8988T (cell line): ENCODE results near the gene ELK3.

Source experiments
- DNase-seq: peaks from one replicate; pipeline ENCODE4 v3.0.0; 2011

The ELK3 gene

GRCh38 chr12:96260231-96260630 lies 66.1 kb downstream of the ELK3 start:
- no peak for DNase-seq

DNA sequence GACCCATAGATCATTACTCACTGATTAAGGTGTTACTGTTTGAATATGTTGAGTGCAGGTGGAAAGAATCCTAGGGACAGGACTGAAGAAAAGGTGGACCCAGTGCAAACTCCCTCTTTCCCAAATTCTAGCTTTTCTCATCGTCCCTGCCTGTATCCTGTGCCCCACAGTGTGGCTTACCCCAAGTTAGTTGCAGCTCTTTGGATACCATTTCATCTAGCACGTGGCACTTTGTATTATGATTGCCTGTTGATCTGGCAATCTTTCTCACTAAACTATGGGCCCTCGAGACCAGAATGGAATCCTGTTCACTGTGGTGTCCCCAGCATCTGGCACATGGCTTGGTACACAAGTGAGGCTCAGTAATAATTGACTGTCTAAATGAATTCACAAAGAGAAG lies 66.5 kb downstream of the ELK3 start:
- DNase-seq = no peak

- no peak for DNase-seq
These were observed 67.4 kb downstream of the ELK3 start for GRCh38 chr12:96261557-96261956.

- no peak for DNase-seq
These were observed 69.3 kb downstream of the ELK3 start for GRCh38 chr12:96263449-96263902.

- DNase-seq = no peak
These were observed 71.2 kb downstream of the ELK3 start for GRCh38 chr12:96265400-96265799.

DNA sequence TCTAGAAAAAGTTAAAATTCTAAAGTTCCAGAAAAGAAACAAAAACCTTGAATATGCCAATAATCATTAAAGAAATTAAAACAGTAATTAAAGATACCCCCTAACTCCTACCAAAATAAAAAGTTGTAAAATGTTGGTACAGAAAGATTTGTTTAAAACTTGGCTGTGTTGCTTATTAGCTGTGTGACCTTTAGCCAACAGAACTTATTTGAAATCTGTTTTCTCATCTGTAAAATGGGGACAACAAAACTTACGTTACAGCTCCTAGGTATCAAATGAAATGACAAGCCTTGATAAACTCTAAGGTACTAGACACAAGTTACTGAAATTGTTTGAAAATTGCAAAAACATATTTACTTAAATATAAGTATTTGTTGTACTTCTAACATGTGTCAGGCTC lies 71.7 kb downstream of the ELK3 start:
- no peak for DNase-seq

- no peak for DNase-seq
These were observed 72.1 kb downstream of the ELK3 start for GRCh38 chr12:96266238-96266637.

DNA sequence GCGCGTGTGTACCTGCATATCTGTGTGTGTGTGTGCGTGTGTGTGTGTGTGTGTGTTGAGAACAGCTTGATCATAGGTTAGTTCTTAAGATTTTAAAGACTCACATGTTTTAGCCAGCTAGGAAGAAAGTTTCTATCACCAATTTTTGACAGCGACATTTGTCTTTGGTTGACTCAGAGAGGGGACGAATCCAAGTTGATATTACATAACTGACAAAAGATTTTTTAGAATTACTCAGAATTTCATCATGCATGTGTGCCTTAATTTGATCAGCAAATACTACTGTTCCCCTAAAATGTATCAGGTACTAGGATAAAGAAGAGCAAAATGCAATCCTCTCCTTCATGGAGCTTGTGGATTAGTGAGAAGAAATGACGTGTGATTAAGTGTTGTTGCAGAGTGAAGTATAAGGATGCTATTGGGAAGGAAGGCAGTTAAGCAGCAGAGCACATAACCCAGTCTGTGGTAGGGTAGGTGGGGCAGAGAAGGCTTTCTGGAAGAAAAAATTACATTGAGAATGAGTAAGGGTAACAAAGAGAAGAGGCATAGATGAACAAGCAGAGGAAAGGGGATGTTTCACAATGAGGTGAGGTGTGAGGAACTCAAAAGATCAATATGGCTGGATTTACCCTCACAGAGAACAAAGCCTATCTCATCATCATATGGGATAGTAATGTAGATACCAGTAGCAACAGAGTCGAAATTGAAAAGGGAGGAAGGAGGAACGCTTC lies 77.5 kb downstream of the ELK3 start:
- DNase-seq = no peak

DNA sequence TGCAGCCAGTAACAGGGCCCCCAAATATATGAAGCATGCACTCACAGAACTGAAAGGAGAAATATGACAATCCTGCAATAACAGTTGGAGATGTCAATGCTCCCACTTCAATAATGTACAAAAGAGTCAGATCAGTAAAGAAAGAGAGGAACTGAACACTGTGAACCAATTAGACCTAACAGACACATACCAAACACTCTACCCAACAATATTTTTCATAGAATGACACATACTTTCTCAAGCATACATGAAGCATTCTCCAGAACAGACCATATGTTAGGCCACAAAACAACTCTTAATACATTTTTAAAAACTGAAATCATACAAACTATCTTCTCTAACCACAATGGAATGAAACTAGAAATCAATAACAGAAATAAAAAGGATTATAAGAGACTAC lies 80.2 kb downstream of the ELK3 start:
- no peak for DNase-seq

- no peak for DNase-seq
These were observed 91.0 kb downstream of the ELK3 start for GRCh38 chr12:96285158-96285557.

- DNase-seq = no peak
These were observed 94.9 kb downstream of the ELK3 start for GRCh38 chr12:96289067-96289466.

DNA sequence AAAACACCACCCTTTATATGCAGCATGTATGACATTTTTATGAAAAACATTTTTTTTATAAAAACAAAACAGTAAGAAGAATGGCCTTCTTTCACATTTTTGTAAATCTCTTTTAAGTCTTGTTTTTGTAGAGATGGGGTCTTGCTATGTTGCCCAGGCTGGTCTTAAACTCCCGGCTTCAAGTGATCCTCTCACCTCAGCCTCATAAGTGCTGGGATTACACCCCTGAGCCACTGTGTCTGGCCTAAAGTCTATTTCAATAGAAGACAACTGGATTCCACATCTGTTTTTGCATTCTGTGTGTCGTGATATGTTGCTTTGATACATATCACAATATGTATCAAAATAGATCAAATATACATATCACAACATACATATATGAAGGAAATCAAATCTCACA lies 98.9 kb downstream of the ELK3 start:
- DNase-seq = no peak

DNA sequence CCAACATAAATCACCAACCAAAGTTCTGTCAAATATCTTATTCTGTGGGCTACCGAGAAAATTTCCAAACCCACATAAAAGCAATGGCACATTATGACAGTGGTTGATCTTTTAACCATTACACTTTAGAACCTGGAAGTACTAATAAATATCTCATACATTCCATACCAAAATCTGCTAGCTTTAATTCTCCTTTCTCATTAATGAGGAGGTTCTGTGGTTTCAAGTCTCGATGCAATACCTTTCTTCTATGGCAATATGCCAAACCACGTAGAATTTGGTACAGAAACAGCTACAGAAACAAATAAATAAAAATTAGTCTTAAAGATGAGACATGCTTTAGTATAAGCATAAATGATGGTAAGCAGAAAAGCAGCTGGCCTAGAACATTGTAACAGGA lies 100.7 kb downstream of the ELK3 start:
- no peak for DNase-seq

GRCh38 chr12:96295532-96296160 lies 101.5 kb downstream of the ELK3 start:
- no peak for DNase-seq

DNA sequence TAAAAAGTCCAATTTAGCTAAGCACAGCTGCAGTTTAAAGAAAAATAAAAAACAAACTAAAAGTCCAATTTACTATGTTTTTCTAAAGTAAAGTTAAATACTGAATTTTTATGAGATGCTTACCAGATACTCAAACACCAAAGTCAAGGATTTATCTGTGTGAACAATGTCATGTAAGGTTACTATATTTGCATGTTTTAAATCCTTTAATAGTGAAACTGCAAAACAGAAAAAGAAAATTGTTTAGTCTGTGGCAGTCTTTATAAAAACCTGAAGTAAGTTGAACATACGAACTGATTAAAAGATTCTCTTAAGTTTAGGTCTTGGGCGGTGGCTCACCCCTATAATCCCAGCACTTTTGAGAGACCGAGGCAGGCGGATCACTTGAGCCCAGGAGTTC lies 103.3 kb downstream of the ELK3 start:
- no peak for DNase-seq

- DNase-seq = no peak
These were observed 105.9 kb downstream of the ELK3 start for GRCh38 chr12:96300064-96300463.

DNA sequence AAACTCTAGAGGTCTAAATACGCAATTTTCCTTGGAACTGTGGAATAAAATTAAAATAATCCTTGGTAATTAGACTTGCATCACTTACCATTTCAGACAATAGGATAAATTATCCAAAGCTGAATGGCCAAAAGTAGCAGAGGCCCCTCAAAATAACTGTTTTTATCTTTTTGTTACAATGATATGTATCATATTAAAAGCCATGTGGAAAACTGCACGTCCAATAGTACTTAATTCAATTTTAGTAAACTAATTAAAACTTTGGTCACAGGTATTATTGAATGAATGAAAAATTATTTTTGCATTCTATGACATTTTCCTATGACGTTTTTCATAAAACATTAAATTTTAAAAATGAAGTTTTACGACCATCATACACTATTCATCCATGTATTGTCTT lies 107.6 kb downstream of the ELK3 start:
- DNase-seq = no peak

- DNase-seq = no peak
These were observed 108.6 kb downstream of the ELK3 start for GRCh38 chr12:96302687-96303310.

DNA sequence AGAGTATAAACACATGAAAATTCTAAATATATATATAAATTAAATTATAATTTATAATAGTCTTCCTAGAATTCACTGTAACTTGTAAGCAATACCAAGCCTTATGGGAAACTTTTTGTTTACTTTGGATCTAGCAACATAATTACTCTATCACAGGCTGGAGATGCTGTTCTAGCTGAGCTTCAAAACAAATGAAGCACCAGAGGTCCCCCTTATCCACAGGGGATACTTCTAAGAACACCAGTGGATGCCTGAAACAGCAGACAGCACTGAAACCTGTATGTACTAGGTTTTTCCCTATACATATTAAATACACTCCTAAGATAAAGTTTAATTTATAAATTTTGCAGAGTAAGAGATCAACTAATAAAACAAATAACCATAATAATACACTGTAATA lies 109.5 kb downstream of the ELK3 start:
- no peak for DNase-seq

DNA sequence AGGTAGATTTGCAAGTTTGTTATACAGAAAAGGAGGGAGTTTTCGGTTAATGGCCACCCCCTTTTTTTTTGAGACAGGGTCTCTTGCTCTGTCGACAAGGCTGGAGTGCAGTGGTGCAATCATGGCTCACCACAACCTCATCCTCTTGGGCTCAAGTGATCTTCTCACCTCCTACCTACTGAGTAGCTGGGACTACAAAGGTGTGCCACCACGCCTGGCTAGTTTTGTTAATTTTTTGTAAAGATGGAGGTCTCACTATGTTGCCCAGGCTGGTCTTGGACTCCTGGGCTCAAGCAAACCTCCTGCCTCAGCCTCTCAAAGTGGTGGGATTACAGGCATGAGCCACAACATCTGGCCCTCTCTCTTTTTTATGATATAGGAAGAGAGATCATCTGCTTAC lies 111.5 kb downstream of the ELK3 start:
- DNase-seq = no peak

GRCh38 chr12:96308881-96309280 lies 114.7 kb downstream of the ELK3 start:
- no peak for DNase-seq

GRCh38 chr12:96310067-96310466 lies 115.9 kb downstream of the ELK3 start:
- DNase-seq = no peak

GRCh38 chr12:96311191-96311590 lies 117.0 kb downstream of the ELK3 start:
- no peak for DNase-seq

DNA sequence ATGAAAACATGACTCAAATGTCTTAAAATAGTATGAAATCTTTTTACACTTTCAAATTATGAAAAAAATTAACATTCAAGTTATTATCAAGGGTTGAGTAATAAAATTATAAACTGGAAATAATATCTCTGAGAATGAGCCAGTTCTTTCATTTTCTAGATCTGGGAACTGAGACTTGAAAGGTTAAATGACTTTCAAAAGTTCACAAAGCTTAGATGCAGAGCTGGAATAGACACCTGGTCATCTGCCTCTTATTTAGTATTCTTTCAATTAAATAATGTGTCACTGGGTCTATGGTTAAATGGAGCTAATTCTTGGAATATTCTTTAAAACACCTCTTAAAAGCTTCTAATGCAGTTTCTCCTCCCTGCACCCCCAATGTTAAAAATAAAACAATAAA lies 119.4 kb downstream of the ELK3 start:
- no peak for DNase-seq
